Mucosa of gallbladder (tissue), 1 donor: ENCODE data around the gene SAFB2. TPM values are rescaled to one million over a fixed set of nuclear protein-coding genes. Genes with fewer than 3 reads are reported as not detected.
A peak's percentile ranks its signal among the peaks of the same experiment; 100 is the strongest.

Source experiments
- DNase-seq: peaks from one replicate; pipeline ENCODE4 v3.0.0-alpha.2; 2020; ENCODE audit warnings: low spot score
- total RNA-seq: library from RNA; stranded (reverse); gene quantifications from one replicate; pipeline ENCODE4 v1.2.1, GENCODE V29; 2021
- donor health status: DM: no; HTN: no; CAD: no.

SAFB2 gene
- total RNA-seq, 1 donor from 2014 or later, result 127 TPM

GRCh38 chr19:5579697-5580096, 42.9 kb downstream of the SAFB2 start:
- no peak for DNase-seq

GRCh38 chr19:5579286-5579685, 43.3 kb downstream of the SAFB2 start:
- no peak for DNase-seq

- DNase-seq, result peak; percentile 61
These were observed 44.3 kb downstream of the SAFB2 start for GRCh38 chr19:5578097-5578846.

GRCh38 chr19:5575590-5575989, 47.0 kb downstream of the SAFB2 start:
- no peak for DNase-seq

- DNase-seq, result no peak
These were observed 49.9 kb downstream of the SAFB2 start for GRCh38 chr19:5572556-5573286.

- no peak for DNase-seq
These were observed 50.8 kb downstream of the SAFB2 start for GRCh38 chr19:5571777-5572176.

- no peak for DNase-seq
These were observed 54.6 kb downstream of the SAFB2 start for GRCh38 chr19:5567970-5568407.

GRCh38 chr19:5567360-5567969, 55.1 kb downstream of the SAFB2 start, which contains the start of gene TINCR:
TINCR (minus strand) TSS chr19:5567953.
- no peak for DNase-seq

- no peak for DNase-seq
These were observed 57.6 kb downstream of the SAFB2 start for GRCh38 chr19:5564930-5565329.

- DNase-seq, result no peak
These were observed 58.5 kb downstream of the SAFB2 start for GRCh38 chr19:5563935-5564612.

- DNase-seq, result no peak
These were observed 59.6 kb downstream of the SAFB2 start for GRCh38 chr19:5563008-5563431.

- DNase-seq, result no peak
These were observed 60.3 kb downstream of the SAFB2 start for GRCh38 chr19:5562280-5562679.

GRCh38 chr19:5561559-5561958, 61.0 kb downstream of the SAFB2 start:
- DNase-seq, result no peak

- DNase-seq, result no peak
These were observed 62.4 kb downstream of the SAFB2 start for GRCh38 chr19:5560156-5560555.

- DNase-seq, result no peak
These were observed 62.8 kb downstream of the SAFB2 start for GRCh38 chr19:5559804-5560133.

GRCh38 chr19:5558101-5558621, 64.4 kb downstream of the SAFB2 start:
- no peak for DNase-seq

- DNase-seq, result no peak
These were observed 64.9 kb downstream of the SAFB2 start for GRCh38 chr19:5557691-5558090.

GRCh38 chr19:5554828-5555227, 67.7 kb downstream of the SAFB2 start:
- DNase-seq, result no peak

- no peak for DNase-seq
These were observed 68.7 kb downstream of the SAFB2 start for GRCh38 chr19:5553892-5554291.

- DNase-seq, result no peak
These were observed 74.7 kb downstream of the SAFB2 start for GRCh38 chr19:5547881-5548280.

- no peak for DNase-seq
These were observed 76.6 kb downstream of the SAFB2 start for GRCh38 chr19:5545984-5546383.

GRCh38 chr19:5545051-5545450, 77.5 kb downstream of the SAFB2 start:
- no peak for DNase-seq
